CD4-positive, alpha-beta T cell treated with Interleukin-17A for 4 hours (primary cell): ENCODE measurements around the gene IRF2.
"Not testable (repeated sequence)": the region's sequence is repeated elsewhere in the genome, so short reads cannot be mapped to it uniquely, and the experiment has no call there.

Experiments used
- DNase-seq: peaks from one replicate; pipeline ENCODE4 v3.0.0-alpha.2; 2020; ENCODE audit warnings: mixed read lengths

IRF2 gene

GRCh38 chr4:184386271-184386781, 88.0 kb downstream of the IRF2 start:
- no peak for DNase-seq

DNA sequence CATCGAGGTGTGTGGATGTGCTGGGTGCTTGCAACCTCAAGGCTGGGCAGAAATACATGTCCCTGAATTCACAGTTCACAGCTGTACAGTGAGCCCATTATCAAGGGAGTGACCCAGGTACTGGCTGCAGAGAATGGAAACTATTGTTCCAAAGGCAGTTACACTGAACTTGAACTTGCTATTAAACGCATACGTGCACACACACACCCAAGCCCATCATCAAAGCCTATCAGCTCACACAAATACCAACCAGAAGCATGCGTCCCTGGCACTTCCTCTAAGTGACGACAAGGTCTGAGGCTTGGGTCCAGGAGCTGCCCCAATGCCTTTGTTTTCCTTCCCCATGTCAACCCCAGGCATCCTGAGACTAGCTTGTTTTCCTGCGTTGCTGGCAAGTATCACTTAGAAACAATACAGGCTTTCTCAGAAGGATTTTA, 88.6 kb downstream of the IRF2 start:
- DNase-seq: no peak

DNA sequence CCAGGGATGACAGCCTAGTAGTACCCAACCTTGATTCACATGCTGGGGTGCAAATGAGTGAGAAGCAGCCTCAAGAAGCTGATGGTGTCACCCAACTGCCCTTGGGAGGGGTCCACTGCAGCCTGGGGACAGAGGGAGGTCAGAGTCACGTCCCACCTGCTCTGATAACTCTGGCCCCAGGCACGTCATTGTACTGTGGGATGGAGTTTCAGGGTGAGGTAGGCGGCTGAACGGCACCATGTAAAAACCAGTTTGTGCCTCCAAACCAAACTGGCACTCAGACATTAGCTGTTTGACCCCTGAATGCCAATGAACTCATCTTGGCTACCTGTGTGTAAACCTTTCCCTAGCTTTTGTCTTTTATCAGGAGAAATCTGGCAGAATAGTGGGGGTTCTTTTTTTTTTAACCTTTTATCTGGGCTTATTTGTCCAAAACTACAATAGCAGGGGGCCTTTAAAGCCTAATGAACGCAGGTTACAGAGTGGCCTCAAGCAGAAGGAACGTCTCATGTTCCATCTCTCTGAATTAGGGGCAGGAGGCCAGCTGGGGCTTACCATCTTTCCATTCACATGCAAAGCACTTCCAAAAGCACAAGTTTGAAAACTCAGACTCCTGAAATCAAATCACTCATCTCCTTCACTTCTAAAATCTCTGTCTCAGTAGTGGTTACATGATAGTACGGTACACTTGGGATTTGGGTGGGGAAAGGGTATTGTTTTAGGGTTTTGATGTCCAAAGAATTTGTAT, 89.4 kb downstream of the IRF2 start:
- DNase-seq: no peak

DNA sequence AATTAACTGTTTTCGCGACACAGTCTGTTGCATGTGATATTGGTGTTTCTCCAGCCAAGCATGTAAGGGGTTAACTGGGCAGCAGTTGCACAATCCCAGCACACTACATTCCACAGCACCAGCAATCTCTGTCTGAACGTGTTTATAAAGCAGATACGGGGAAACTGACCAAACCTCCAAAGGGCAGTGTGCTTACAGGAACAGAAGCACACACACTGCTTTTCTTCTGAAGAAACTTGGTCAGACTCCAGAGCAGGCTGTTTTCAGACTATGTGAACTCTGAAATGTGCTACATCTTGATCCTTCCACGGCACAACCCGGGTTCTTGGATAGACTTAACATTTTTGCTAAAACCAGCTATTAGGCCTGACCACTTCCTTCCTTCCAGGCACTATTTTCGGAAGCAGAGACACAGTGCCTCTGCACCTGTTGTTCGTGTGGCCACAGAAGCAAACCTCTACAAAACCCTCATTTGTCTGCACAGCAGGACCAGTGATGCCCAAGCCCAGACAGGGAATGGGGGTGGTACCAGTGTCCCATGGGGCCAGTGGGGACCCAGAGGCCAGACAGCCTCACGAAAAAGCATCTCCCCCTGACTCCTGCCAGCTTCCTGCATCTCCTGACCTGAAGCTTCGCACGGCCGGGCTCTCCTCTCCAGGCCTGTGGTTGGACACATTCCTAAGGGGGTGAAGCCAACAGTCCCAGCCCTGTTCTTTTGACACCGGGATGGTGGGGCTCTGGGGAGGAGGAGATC, 90.1 kb downstream of the IRF2 start:
- DNase-seq: no peak

- DNase-seq: no peak
Observed at GRCh38 chr4:184383497-184384055, 90.8 kb downstream of the IRF2 start.

DNA sequence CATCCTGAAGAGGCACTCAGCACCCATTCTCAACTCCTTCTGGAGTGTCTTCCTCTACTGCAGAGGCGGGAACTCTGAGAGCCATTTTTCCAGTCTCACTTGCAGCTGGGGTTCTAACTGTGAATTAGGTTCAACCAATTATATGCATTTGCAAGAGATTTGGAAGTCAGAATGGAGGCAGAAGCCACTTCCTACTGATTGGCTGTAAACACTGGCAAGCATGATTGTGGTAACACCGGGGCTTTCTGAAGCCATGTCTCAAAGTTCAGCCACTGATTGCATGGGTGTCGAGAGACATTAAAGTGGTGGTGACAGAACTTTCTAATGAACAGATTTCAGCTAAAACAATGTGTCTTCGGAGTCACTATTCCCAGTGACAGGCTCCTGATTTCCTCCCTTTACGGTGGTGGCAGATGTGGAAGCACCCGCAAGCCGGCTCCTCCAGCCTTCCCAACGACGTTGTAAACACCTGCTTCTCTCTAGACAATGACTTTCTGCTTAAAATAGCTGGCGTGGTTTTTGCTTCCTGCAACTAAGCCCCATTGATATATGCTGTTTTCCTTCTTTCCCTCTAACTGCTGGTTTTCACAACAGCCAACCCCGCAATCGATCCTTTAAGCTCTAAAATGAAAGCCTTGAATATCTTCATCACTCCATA, 92.0 kb downstream of the IRF2 start:
- no peak for DNase-seq

DNA sequence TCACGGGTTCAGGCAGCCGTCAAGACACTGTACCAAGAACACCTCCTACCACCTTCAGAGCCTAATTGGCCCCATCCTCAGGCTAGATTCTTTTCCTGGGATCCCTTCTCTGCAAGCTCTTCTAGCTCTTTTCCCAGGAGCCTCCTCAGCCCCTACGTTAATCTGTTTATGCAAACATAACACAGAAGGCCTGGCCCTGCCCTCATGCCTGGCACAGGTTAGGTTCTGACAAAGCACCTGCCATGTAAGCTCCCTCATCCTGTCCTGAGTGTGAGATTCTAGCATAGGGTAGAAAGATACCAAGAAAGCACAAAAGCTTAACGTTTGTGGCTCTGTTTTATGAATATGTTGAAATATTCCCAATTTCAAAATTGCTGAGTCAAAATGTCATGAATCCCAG, 93.6 kb downstream of the IRF2 start:
- no peak for DNase-seq

GRCh38 chr4:184380214-184380613, 94.1 kb downstream of the IRF2 start:
- not testable (repeated sequence) for DNase-seq

- DNase-seq: no peak
Observed at GRCh38 chr4:184376923-184377322, 97.4 kb downstream of the IRF2 start.

DNA sequence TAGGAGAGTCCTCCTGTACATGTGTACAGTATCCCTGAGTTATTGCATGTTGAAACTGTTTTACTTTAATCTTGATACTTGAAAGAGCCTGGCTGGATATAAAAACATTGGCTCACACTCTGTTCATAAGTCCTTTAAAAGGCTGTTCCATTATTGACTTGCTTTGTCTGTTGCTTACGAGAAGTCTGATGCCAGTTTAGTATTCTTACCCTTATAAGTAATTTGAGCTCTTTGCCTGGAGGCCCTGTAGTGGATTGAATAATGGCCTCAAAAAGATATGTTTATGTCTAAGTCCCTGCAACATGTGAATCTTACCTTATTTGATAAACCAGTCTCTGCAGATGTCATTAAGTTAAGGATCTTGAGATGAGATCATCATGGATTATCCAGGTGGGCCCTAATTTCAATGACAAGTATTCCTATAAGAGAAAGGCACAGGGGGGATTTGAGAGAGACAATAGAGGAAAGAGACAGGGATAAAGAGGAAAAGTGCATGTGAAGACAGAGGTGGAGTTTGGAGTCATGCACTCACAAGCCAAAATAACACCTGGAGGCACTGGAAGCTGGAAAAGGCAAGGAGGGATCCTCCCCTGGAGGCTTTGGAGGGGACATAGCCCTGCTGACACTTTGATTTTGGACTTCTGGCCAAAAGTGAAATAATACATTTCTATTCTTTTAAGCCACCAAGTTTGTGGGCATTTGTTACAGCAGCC, 98.1 kb downstream of the IRF2 start:
- no peak for DNase-seq

DNA sequence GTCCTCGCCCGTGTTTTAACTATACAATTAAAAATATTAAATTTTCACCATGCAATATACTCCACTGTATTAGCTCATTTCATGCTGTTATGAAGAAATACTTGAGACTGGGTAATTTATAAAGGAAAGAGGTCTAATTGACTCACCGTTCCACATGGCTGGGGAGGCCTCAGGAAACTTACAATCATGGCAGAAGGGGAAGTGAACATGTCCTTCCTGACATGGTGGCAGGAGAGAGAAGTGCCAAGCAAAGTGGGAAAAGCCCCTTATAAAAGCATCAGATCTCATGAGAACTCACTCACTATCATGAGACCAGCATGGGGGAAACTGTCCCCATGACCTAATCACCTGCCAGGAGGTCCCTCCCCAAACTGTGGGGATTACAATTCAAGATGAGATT, 98.7 kb downstream of the IRF2 start:
- DNase-seq: not testable (repeated sequence)

GRCh38 chr4:184375027-184375426, 99.3 kb downstream of the IRF2 start:
- no peak for DNase-seq

DNA sequence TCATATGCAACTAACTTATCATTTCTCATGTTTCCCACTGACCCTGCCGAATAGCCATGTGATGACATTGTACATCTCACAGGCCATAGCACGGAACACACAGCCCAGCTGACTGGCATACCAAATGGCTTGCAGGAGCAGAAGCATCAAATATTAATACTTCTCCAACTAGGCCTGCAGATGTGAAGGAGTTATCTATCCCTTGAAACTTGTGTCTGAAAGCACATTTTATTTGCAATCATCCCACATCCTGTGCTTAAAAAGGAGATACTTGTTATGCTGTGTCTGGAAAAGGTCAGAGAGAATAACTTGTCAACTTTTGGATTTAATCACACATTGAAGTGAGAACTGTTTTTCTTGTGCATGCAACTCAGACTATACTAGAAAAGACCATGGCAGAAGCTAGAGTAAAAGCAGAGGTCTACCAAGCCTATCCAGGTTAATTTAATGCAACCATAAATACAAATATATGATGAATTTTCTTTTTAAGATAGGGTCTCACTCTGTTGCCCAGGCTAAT, 100.4 kb downstream of the IRF2 start:
- DNase-seq: no peak

GRCh38 chr4:184371390-184371787, 103.0 kb downstream of the IRF2 start:
- DNase-seq: no peak

DNA sequence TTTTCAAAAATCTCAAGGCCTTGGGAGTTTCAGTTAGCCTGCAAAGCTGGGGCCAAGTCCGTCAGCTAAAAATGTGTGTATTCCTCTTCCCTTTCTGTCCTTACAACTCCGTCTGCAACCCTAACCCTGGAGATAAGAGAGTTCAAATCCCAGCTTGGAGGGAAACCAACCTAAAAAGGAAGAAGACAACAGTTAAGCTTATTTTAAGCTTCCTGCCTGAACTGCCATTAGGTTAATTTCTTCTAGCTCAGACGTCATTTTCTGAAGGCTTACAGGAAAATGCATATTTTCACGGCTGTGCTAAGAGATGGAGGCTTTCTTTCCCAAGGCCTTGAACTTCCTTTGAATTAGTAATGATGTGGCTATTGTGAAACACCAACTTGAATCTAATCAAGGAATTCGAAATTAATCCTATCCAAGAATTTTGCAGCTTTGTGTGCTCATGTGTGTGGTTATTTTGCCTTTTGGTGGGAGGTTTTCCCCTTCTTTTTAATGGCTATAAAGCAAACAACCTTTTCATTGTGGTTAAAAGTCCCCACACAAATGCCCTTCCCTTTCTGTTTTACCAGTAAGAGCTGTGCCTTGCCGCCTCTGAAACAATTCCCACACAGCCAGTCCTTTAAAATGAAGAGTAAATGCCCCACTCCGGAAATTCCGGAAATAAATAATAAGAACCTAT, 103.5 kb downstream of the IRF2 start:
- DNase-seq: no peak

DNA sequence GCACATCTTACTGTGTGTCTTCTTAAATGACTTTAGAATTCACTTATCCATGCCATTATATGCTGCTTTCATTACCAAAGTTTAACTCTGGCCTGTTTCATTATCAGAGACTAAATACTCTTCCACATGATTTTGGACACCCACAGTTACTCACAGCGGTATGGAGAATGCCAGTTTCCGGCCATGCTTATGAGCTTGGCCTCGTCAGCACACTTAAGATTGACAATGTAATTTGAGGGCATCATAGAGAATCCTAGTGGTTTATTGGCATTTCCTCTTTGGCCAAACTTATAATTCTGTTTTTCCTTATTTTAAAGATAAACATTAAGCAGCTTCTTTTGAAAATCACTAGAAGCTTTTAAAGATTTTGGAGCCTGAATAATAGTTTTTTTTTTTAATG, 104.5 kb downstream of the IRF2 start:
- no peak for DNase-seq

DNA sequence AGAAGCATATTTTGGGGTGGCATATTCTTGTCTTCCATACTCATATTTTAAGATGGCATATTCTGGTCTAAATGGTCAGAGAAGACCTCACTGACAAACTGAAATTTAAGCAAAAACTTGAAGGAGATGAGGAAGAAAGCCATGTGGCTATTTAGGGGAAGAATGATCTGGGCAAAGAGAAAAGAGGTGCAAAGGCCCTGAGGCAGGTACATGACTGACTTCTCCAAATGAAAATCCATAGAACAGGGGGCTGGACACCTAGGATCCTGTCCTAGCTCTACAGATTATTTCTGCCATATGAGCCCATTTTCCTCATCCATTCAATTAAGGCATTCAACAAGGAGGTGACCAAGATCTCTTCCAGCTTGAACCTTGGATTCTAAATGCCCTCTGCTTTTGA, 105.6 kb downstream of the IRF2 start:
- DNase-seq: no peak

DNA sequence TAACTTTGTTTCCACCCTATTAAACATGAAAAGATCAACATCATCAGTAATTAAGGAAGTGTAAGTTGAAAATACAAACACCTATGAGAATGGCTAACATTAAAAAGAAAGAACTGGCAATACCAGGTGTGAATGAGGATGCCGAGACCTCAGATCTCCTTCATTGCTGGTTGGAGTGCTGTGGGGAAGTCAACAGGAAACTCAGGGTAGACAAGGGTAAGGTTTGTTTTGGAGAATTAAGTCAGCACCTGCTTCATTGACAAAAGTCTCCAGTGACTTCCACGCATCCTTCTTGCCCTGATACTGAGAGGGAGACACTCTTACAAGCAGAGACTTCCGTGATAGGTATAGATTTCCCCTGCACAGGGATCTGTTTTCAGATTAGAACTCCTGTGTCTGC, 106.1 kb downstream of the IRF2 start:
- DNase-seq: no peak

- no peak for DNase-seq
Observed at GRCh38 chr4:184364100-184364921, 110.0 kb downstream of the IRF2 start.

GRCh38 chr4:184363258-184363657, 111.1 kb downstream of the IRF2 start:
- DNase-seq: no peak

- DNase-seq: no peak
Observed at GRCh38 chr4:184362396-184362795, 112.0 kb downstream of the IRF2 start.
